Activated gamma-delta T cell treated with Interleukin-2 at 50 U/mL for 16 hours (primary cell): ENCODE results near the gene ETDC.
A peak's percentile ranks its signal among the peaks of the same experiment; 100 is the strongest.
"Not testable (repeated sequence)": the region's sequence is repeated elsewhere in the genome, so short reads cannot be mapped to it uniquely, and the experiment has no call there.

Source experiments
- DNase-seq: peaks from one replicate; pipeline ENCODE4 v3.0.0-alpha.2; 2020

The ETDC gene

GRCh38 chrX:135309430-135309923 is at the start of gene ETDC:
TSS of gene ETDC (plus strand) at chrX:135309480. CDS start at chrX:135309480, 0 bp downstream.
- DNase-seq, result no peak

- not testable (repeated sequence) for DNase-seq
These were observed 48.3 kb upstream of the ETDC start for GRCh38 chrX:135260976-135261375.

- DNase-seq, result not testable (repeated sequence)
These were observed 45.9 kb upstream of the ETDC start for GRCh38 chrX:135263376-135263775.

GRCh38 chrX:135264206-135264605 is 45.1 kb upstream of the ETDC start:
- DNase-seq, result no peak

- DNase-seq, result no peak
These were observed 36.1 kb upstream of the ETDC start for GRCh38 chrX:135273162-135273561.

GRCh38 chrX:135275973-135276372 is 33.3 kb upstream of the ETDC start:
- DNase-seq, result no peak

GRCh38 chrX:135287266-135287823 is 21.9 kb upstream of the ETDC start:
- DNase-seq, result no peak

DNA sequence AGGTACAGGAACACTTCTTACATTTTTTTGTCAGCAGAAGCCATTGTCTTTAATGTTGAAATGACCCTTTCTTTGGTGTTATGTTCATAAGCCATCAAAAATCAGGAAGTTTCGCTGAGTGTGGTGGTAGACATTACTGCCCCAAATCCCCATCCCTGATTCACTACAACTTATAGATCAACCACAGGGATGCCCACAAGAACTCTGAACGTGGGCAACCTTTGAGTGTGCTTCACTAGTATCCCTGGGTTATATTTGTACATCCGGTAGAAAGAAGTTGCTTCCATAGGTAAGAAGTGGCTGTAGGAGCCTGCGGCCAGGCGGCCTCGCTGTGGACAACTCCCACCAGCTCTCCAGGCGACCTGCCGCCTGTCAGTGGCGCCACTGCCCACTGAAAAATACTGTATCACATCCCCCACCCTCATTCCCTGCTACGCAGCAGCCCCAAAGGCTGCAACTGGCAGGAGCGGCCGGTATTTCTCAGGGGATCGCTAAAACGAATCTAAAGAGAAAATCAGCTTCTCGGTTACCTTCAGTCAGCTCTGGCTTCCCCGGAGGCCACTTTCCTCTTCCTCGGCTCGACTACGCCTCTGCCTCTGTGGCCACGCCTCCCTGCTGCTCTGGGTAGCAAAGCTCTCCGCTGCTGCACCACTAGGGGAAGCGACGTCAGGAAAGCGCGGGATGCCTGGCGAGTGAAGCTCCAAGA is 13.9 kb upstream of the ETDC start:
- peak; percentile 48 for DNase-seq

DNA sequence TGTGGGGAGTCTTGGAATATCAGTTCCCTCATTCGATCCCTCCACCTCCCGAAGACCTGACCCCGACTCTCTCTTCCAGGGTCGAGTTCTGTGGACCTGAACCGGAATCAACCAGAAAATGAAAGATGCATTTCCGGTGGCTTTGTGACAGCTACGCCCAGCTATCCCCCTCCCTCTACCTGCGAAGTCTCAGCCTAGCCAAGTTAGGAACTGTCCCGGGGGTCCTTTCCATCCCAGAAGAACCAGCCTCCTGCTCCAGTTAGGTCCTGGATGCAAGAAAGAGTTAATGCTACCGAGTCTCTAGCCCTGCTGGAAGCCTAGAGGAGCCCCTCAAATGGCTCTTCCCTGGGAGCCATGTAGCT is 13.4 kb upstream of the ETDC start:
- DNase-seq, result no peak

DNA sequence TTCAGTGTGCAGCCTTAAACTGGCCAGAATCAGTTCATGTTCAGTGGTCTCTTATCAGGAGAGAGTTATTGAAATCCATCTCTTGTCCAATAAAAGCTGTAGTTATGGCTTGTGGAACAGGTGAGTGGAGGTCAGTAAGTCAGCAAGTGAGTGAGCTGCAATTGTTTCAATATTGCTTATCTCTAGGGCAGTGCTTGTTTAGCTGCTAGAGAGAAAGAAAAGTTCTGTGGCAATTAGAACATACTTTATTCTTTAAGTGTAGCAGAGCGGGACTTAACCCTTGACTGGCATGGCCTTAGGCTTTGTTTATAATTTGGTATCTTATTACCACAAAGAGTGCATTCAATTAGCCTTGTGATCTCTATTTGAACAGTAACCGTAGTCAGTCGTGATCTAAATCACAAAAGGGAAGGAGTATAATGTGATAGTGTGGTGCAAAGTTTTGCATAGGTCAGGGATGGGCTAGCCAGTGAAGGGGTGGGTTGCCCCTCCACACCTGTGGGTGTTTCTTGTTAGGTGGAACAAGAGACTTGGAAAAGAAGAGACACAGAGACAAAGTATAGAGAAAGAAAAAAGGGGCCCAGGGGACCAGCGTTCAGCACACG is 6.9 kb upstream of the ETDC start:
- DNase-seq, result no peak

DNA sequence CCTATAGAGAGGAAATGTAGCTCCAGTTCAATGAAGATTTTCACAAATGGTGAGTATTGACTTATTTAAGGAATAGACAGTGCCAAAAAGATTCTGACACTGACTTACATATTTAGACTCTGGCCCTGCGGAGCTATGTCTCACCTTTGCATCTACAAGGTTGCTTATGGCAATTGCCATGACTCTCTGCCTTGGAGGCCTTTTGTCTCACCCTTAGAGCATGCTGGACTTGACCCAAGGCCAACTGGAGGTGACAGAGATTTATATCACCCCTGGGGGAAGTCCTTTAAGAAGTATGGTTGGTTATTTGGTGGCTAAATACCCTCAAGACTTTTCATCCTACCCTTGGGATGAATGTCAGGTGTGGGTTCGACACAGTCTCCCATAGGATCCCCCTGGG is 4.5 kb upstream of the ETDC start:
- no peak for DNase-seq

GRCh38 chrX:135307171-135307570 is 2.1 kb upstream of the ETDC start:
- DNase-seq, result no peak

GRCh38 chrX:135308345-135308855 is 880 bp upstream of the ETDC start:
- DNase-seq, result no peak

DNA sequence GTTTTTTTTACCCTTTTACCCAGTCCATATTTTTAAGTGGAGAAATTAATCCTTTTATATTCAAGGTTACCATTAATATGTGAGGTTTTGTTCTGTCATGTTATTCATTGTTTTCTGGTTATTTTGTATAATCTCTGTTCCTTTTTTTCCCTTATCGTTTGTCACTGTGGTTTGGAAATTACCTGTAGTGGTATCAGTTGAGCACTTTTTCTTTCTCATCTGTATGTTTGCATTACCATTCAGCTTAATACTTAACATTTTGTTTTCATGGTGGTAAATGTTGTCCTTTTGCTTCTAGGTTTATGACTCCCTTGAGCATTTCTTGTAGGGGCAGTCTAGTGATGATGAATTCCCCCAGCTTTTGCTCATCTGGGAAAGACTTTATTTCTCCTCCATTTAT is 6.6 kb downstream of the ETDC start:
- no peak for DNase-seq

DNA sequence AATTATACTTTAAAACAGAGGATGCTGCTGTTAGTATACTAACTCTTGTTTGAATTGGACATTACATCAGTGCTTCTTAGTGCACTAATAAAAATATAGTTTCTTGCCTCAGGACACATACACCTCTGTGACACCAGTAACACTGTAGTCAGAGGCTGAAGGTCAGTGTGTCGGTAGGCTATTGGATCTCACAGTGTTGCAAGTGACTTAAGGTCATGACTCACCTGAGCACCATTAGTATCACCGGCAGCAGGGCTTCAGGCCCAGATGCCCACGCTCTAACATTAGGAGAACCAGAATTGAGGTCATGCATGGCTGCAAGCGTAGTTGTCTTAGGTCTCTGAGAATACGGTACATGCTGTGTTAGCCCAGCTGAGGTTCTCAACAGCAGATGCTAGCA is 15.2 kb downstream of the ETDC start:
- no peak for DNase-seq

DNA sequence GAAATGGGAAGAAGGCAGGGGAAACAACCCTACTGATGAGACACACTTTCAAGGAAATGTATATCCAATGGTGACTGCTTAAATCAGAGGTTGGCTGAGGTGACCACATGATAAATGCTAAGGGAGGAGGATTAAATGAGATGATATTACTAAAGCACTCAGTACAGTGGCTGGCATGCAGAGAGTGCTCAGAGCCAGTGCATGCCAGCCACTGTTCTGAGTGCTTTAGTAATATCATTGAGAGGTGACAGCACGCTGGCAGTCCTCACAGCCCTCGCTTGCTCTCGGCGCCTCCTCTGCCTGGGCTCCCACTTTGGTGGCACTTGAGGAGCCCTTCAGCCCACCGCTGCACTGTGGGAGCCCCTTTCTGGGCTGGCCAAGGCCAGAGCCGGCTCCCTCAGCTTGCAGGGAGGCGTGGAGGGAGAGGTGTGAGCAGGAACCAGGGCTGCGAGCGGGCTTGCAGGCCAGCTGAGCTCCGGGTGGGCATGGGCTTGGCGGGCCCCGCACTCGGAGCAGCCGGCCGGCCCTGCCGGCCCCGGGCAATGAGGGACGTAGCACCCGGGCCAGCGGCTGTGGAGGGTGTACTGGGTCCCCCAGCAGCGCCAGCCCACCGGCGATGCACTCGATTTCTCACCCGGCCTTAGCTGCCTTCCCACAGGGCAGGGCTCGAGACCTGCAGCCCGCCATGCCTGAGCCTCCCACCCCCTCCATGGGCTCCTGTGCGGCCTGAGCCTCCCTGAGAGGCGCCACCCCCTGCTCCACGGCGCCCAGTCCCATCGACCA is 15.9 kb downstream of the ETDC start:
- not testable (repeated sequence) for DNase-seq

GRCh38 chrX:135327299-135327698 is 18.0 kb downstream of the ETDC start:
- no peak for DNase-seq

- no peak for DNase-seq
These were observed 19.2 kb downstream of the ETDC start for GRCh38 chrX:135328421-135329005.

GRCh38 chrX:135330706-135331105 is 21.4 kb downstream of the ETDC start:
- DNase-seq, result no peak

DNA sequence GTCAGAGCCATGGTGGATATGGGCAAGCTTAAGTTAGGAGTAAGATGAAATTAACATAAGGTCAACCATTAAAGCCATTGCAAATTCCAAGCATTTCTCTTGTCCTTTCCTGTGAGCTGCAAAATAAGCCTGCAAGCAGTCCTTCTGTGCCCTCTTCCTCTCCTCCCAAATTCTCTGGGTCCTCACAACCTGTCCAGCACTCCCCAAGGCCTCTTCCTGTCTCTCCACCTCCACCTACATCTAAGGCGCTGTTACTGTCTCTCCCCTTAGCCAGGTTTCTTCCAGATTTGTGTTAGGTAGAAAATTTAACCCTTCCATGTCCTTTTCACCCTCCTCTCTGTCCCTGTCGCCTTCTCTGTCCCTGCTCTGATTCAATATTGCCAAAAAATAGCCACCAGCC is 22.2 kb downstream of the ETDC start:
- DNase-seq, result no peak

- no peak for DNase-seq
These were observed 31.6 kb downstream of the ETDC start for GRCh38 chrX:135340831-135341230.

- DNase-seq, result no peak
These were observed 35.9 kb downstream of the ETDC start for GRCh38 chrX:135345107-135345589.

GRCh38 chrX:135346975-135347374 is 37.7 kb downstream of the ETDC start:
- no peak for DNase-seq
